ENCODE data around the gene OR1S2. TPM values are rescaled to one million over a fixed set of nuclear protein-coding genes. Genes with fewer than 3 reads are reported as not detected.

The OR1S2 gene
- polyA plus RNA-seq, 3 donors from 2014 or later, result not detected

- H3K9me3 Mint-ChIP-seq, result no peaks in the 10 kb centered on the region
- H3K4me1 Mint-ChIP-seq, result no peaks in the 10 kb centered on the region
- H3K27ac Mint-ChIP-seq, result no peak overlapping the region
- no peak overlapping the region for H3K4me3 Mint-ChIP-seq
- H3K36me3 Mint-ChIP-seq, result no peaks in the 10 kb centered on the region
- DNase-seq, result no peak
- peaks cover 0 to 7% (median 2%) of the 10 kb centered on the region in 3 donors for H3K27me3 Mint-ChIP-seq (ENCODE audit: low read depth in 3 of 3)
Measured at GRCh38 chr11:58177409-58178054, 26.4 kb downstream of the OR1S2 start.

- H3K4me1 Mint-ChIP-seq, result no peaks in the 10 kb centered on the region
- peaks cover 0 to 2% (median 0%) of the 10 kb centered on the region in 6 donors for H3K9me3 Mint-ChIP-seq
- no peak overlapping the region for H3K4me3 Mint-ChIP-seq
- H3K36me3 Mint-ChIP-seq, result no peaks in the 10 kb centered on the region
- no peak for DNase-seq
- no peak overlapping the region for H3K27ac Mint-ChIP-seq
- peaks cover 0 to 10% (median 0%) of the 10 kb centered on the region in 3 donors for H3K27me3 Mint-ChIP-seq (ENCODE audit: low read depth in 3 of 3)
Measured at GRCh38 chr11:58165504-58166106, 38.3 kb downstream of the OR1S2 start.

- Mint-ChIP-seq H3K27ac (no peak overlapping the region), H3K27me3 (ENCODE audit: low read depth in 3 of 3) (peaks cover 0 to 6% (median 0%) of the 10 kb centered on the region in 3 donors), H3K9me3 (peaks cover 0 to 2% (median 0%) of the 10 kb centered on the region in 6 donors), H3K36me3 (no peaks in the 10 kb centered on the region), H3K4me3 (no peak overlapping the region), H3K4me1 (no peaks in the 10 kb centered on the region)
- no peak for DNase-seq
Measured at GRCh38 chr11:58164990-58165389, 39.0 kb downstream of the OR1S2 start.

GRCh38 chr11:58164389-58164788 is 39.6 kb downstream of the OR1S2 start:
- Mint-ChIP-seq H3K9me3 (peaks cover 0 to 2% (median 0%) of the 10 kb centered on the region in 6 donors), H3K27ac (no peak overlapping the region), H3K4me3 (no peak overlapping the region)

More at GRCh38 chr11:58164389-58164788, 39.6 kb downstream of the OR1S2 start:
- no peak for DNase-seq
- Mint-ChIP-seq H3K27me3 (ENCODE audit: low read depth in 3 of 3) (peaks cover 0 to 2% (median 0%) of the 10 kb centered on the region in 3 donors), H3K36me3 (peaks cover 0 to 2% (median 0%) of the 10 kb centered on the region in 3 donors), H3K4me1 (no peaks in the 10 kb centered on the region)

Other genes starting within 250 kb of the OR1S2 start
- gene OR9Q1, start 180.3 kb downstream of the OR1S2 start, polyA plus RNA-seq, result not detected
- not detected for gene OR6Q1, start 173.2 kb downstream of the OR1S2 start, polyA plus RNA-seq
- not detected for gene OR9I1, start 78.6 kb downstream of the OR1S2 start, polyA plus RNA-seq
- not detected for gene OR9Q2, start 15.1 kb downstream of the OR1S2 start, polyA plus RNA-seq
- gene OR1S1, start 8.6 kb upstream of the OR1S2 start, polyA plus RNA-seq, result not detected
- not detected for gene OR10Q1, start 24.8 kb upstream of the OR1S2 start, polyA plus RNA-seq
- gene OR10W1, start 64.1 kb upstream of the OR1S2 start, polyA plus RNA-seq, result not detected
- gene OR5B17, start 154.9 kb upstream of the OR1S2 start, polyA plus RNA-seq, result not detected
- not detected for gene OR5B3, start 202.7 kb upstream of the OR1S2 start, polyA plus RNA-seq
- not detected for gene OR5B2, start 224.0 kb upstream of the OR1S2 start, polyA plus RNA-seq
- gene OR5B12, start 238.1 kb upstream of the OR1S2 start, polyA plus RNA-seq, result not detected

Data from immature natural killer cell (primary cell).